Chondrocyte (in vitro differentiated cells): ENCODE results near the gene USP10. TPM values are rescaled to one million over a fixed set of nuclear protein-coding genes. Genes with fewer than 3 reads are reported as not detected.

Source experiments
- DNase-seq: peaks from one replicate; pipeline ENCODE4 v3.0.0; 2021; ENCODE audit warnings: mixed read lengths, low spot score
- H3K27ac Mint-ChIP-seq: one replicate; pipeline ENCODE4 v1.8.0; 2021; ENCODE audit warnings: mild to moderate bottlenecking, moderate library complexity, mixed read lengths; ENCODE audit not compliant: unreplicated experiment
- H3K27me3 Mint-ChIP-seq: 2 replicates; pipeline ENCODE4 v1.8.0; 2021; ENCODE audit warnings: low read depth, mixed read lengths
- H3K36me3 Mint-ChIP-seq: 2 replicates; pipeline ENCODE4 v1.8.0; 2021; ENCODE audit warnings: low read depth, mixed read lengths
- H3K4me1 Mint-ChIP-seq: 2 replicates; pipeline ENCODE4 v1.8.0; 2021; ENCODE audit warnings: low read depth, mild to moderate bottlenecking, mixed read lengths
- H3K4me3 Mint-ChIP-seq: one replicate; pipeline ENCODE4 v1.8.0; 2021; ENCODE audit warnings: mild to moderate bottlenecking, moderate library complexity, mixed read lengths; ENCODE audit not compliant: unreplicated experiment
- H3K9me3 Mint-ChIP-seq: 2 replicates; pipeline ENCODE4 v1.8.0; 2021; ENCODE audit warnings: low read depth, mixed read lengths
- CTCF ChIP-seq: fragments of 200-600 bp; sonication (generic); IDR thresholded peaks from 2 replicates; pipeline ENCODE4 v1.5.0; 2021; ENCODE audit warnings: antibody characterized with exemption, mild to moderate bottlenecking, moderate library complexity
- total RNA-seq: library from RNA; stranded (reverse); gene quantifications from 3 replicates; pipeline ENCODE4 v1.2.1, GENCODE V29; 2021

Gene USP10
- total RNA-seq, 1 donor from 2014 or later, result 43.0 TPM

GRCh38 chr16:84749072-84749471, 49.3 kb downstream of the USP10 start:
- H3K27me3 Mint-ChIP-seq, result no peaks in the 10 kb centered on the region
- no peak overlapping the region for H3K27ac Mint-ChIP-seq
- DNase-seq, result no peak
- TF ChIP-seq CTCF, result peak; percentile 9
- no peak overlapping the region for H3K4me3 Mint-ChIP-seq
- H3K9me3 Mint-ChIP-seq, result no peaks in the 10 kb centered on the region
- H3K36me3 Mint-ChIP-seq, result no peaks in the 10 kb centered on the region
- H3K4me1 Mint-ChIP-seq, result peaks cover 28% of the 10 kb centered on the region

DNA sequence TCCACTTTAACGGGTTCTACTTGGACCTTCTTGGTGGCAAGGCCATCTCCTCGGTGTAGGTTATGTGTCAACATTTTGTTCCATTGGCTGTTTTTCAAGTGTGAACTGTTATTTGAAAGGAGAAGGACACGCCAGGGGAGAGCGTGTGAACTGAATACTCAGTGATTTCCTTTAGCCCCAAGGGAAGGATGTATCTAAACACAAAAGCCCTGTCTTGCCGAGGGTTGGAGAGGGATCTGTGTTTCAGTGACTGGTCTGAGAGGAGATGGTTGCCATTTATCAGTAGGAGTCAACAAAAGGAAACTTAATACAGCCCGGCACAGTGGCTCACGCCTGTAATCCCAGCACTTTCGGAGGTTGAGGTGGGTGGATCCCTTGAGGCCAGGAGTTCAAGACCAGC, 50.0 kb downstream of the USP10 start:
- no peak for DNase-seq
- H3K4me1 Mint-ChIP-seq, result peaks cover 34% of the 10 kb centered on the region
- no peaks in the 10 kb centered on the region for H3K9me3 Mint-ChIP-seq
- H3K27ac Mint-ChIP-seq, result peak overlapping the region; percentile 74
- H3K4me3 Mint-ChIP-seq, result no peak overlapping the region
- H3K27me3 Mint-ChIP-seq, result no peaks in the 10 kb centered on the region
- TF ChIP-seq CTCF, result no peak
- H3K36me3 Mint-ChIP-seq, result no peaks in the 10 kb centered on the region

DNA sequence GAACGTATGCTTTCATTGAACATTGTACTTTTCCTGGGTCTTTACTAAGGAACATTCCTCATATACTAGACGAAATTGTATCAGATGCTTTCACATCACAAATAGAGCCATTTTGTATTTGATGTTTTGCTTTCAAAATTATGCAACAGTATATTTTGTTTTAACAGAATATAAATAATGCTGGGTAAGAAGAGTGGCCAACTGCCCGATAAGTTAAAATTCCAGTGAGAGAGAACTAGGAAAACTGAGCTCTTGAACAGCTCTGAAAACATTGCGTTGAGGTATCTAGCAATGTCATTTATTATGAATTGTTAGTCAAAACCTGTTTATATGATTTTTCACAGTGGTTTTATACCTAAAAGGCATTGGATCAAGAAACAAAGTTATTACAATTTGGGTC, 50.8 kb downstream of the USP10 start:
- Mint-ChIP-seq H3K36me3 (peaks cover 3% of the 10 kb centered on the region), H3K4me3 (no peak overlapping the region), H3K4me1 (peaks cover 34% of the 10 kb centered on the region), H3K27ac (no peak overlapping the region), H3K27me3 (no peaks in the 10 kb centered on the region), H3K9me3 (no peaks in the 10 kb centered on the region)
- DNase-seq, result no peak
- TF ChIP-seq CTCF, result no peak

- H3K27ac Mint-ChIP-seq, result no peak overlapping the region
- no peak for TF ChIP-seq CTCF
- H3K9me3 Mint-ChIP-seq, result no peaks in the 10 kb centered on the region
- no peak overlapping the region for H3K4me3 Mint-ChIP-seq
- H3K4me1 Mint-ChIP-seq, result peaks cover 29% of the 10 kb centered on the region
- no peaks in the 10 kb centered on the region for H3K27me3 Mint-ChIP-seq
- H3K36me3 Mint-ChIP-seq, result peaks cover 3% of the 10 kb centered on the region
- DNase-seq, result no peak
Measured at GRCh38 chr16:84751241-84751640, 51.4 kb downstream of the USP10 start.

DNA sequence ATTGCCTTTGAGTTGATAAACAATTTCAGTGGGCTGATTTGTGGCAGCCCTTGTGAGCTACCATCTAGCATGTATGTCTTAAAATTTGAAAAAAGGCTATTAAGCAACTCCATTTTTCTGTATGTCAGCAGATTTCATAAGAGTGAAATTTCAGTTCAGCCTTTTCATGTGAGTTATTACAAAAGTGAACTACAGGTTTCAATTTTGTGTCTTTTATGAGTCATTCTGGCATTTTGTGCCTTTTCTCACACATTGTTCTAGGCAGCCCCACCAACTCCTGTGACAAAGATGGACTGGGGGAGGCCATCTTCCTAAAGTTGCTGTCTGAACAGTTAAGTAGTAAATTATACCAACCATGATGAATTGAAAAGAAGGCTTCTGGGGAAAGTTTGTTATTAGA, 52.1 kb downstream of the USP10 start:
- Mint-ChIP-seq H3K9me3 (no peaks in the 10 kb centered on the region), H3K36me3 (peaks cover 3% of the 10 kb centered on the region), H3K4me1 (peaks cover 28% of the 10 kb centered on the region), H3K4me3 (no peak overlapping the region), H3K27ac (peak overlapping the region; percentile 47), H3K27me3 (no peaks in the 10 kb centered on the region)
- DNase-seq, result no peak
- TF ChIP-seq CTCF, result no peak
